Measurements from ENCODE around the gene DOC2B. TPM values are rescaled to one million over a fixed set of nuclear protein-coding genes. Genes with fewer than 3 reads are reported as not detected.

Gene DOC2B
- total RNA-seq, 2 experiments from 2014 or later = not detected

DNA sequence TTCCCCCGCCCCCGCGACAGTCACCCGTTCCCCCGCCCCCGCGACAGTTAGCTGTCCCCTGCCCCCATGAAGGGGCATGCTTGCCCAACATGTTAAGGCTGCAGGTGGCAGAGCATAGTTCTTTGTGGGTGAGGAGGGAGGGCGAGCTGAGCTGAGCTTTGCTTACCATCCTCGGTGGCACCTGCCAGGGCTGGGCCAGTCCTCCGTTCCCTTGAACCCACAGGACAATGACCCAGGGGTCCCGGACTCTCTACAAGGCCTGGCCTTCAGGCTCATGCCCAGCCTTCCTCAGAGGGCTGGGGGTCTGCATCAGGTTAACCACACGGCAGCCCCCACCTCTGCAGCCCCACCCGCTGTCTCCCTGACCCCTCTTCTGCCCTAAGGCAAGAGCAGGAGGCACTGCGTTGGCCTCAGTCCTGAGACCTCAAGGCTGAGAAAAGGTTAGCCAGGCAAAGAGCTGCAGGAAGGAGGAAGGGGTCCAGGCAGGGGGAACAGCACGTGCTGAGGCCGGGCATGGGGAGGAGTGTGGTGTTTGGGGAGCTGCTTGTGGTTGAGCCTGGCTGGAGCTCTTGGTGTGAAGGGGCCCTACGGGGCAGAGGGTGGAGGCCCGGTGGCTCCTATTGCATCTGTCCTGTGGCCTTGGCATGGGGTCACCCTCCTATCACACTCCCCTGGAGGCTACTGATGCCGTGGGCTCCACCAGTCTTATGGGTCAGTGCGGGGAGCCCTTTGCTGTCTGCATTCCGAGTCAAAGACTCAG, 11.4 kb upstream of the DOC2B start:
- no peaks in the 10 kb centered on the region for H3K9me3 Mint-ChIP-seq
- ATAC-seq (no peak), DNase-seq (no peak)
- H3K4me1 Mint-ChIP-seq (ENCODE audit: low read depth) = peaks cover 4% of the 10 kb centered on the region
- POLR2A ChIA-PET = interaction anchor here (0.8 kb wide), 1 partner anchor 20 kb away, joined by 3 read pairs; no protein-coding TSS in a partner anchor
- H3K36me3 Mint-ChIP-seq (ENCODE audit: low read depth) = no peaks in the 10 kb centered on the region
- H3K27me3 Mint-ChIP-seq = peaks cover 3% of the 10 kb centered on the region
- H3K27ac Mint-ChIP-seq = no peak overlapping the region
- intact Hi-C loops (cut with micrococcal nuclease) = no loop called here
- H3K4me3 Mint-ChIP-seq = no peak overlapping the region
- CTCF ChIA-PET = no interaction called here
- TF ChIP-seq, protein P1, sequence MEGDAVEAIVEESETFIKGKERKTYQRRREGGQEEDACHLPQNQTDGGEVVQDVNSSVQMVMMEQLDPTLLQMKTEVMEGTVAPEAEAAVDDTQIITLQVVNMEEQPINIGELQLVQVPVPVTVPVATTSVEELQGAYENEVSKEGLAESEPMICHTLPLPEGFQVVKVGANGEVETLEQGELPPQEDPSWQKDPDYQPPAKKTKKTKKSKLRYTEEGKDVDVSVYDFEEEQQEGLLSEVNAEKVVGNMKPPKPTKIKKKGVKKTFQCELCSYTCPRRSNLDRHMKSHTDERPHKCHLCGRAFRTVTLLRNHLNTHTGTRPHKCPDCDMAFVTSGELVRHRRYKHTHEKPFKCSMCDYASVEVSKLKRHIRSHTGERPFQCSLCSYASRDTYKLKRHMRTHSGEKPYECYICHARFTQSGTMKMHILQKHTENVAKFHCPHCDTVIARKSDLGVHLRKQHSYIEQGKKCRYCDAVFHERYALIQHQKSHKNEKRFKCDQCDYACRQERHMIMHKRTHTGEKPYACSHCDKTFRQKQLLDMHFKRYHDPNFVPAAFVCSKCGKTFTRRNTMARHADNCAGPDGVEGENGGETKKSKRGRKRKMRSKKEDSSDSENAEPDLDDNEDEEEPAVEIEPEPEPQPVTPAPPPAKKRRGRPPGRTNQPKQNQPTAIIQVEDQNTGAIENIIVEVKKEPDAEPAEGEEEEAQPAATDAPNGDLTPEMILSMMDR (IDR thresholded peaks at IDR 0.05) = no peak

GRCh38 chr17:189444-189843, 8.0 kb upstream of the DOC2B start:
- no peak for DNase-seq
- no peaks in the 10 kb centered on the region for H3K9me3 Mint-ChIP-seq
- no peak overlapping the region for H3K4me3 Mint-ChIP-seq
- ChIA-PET CTCF (no interaction called here), POLR2A (no interaction called here)
- no peak for ATAC-seq
- H3K27ac Mint-ChIP-seq = no peak overlapping the region
- peaks cover 6% of the 10 kb centered on the region for H3K27me3 Mint-ChIP-seq
- peaks cover 7% of the 10 kb centered on the region for H3K4me1 Mint-ChIP-seq (ENCODE audit: low read depth)
- intact Hi-C loops (cut with micrococcal nuclease) = no loop called here
- H3K36me3 Mint-ChIP-seq (ENCODE audit: low read depth) = no peaks in the 10 kb centered on the region
- TF ChIP-seq, protein P1 (IDR thresholded peaks at IDR 0.05) = no peak

- intact Hi-C loops (cut with micrococcal nuclease) = no loop called here
- no peaks in the 10 kb centered on the region for H3K9me3 Mint-ChIP-seq
- CTCF ChIA-PET = no interaction called here
- ATAC-seq = no peak
- TF ChIP-seq, protein P1 (IDR thresholded peaks at IDR 0.05) = no peak
- no peak overlapping the region for H3K27ac Mint-ChIP-seq
- peaks cover 19% of the 10 kb centered on the region for H3K27me3 Mint-ChIP-seq
- no peaks in the 10 kb centered on the region for H3K36me3 Mint-ChIP-seq (ENCODE audit: low read depth)
- DNase-seq = no peak
- H3K4me3 Mint-ChIP-seq = no peak overlapping the region
- peaks cover 7% of the 10 kb centered on the region for H3K4me1 Mint-ChIP-seq (ENCODE audit: low read depth)
- POLR2A ChIA-PET = no interaction called here
These were observed 5.7 kb upstream of the DOC2B start for GRCh38 chr17:187130-187529.

DNA sequence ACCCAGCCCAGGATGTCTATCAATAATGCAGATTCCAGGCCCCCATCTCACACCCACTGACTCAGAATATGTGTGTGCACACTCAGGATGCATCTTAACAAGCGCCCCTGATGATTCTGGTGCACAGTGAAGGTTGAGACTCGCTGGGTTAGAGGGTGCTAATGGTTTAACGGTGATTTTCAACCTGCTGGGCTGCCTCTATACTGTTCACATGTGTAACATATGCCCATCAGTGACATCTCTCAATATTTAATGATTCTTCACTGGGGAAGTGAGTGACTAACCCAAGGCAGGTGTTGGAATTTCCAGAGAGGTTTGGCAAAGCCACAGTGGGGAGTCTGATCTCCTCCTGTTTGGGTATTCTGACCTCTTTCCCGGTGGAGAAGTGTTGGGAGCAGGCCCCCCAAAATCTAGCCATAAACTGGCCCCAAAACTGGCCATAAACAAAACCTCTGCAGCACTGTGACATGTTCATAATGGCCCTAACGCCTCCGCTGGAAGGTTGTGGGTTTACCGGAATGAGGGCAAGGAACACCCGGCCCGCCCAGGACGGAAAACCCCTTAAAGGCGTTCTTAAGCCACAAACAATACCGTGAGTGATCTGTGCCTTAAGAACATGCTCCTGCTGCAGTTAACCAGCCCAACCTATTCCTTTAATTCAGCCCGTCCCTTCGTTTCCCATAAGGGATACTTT, 4.1 kb upstream of the DOC2B start:
- Mint-ChIP-seq H3K9me3 (no peaks in the 10 kb centered on the region), H3K36me3 (ENCODE audit: low read depth) (no peaks in the 10 kb centered on the region), H3K27me3 (peaks cover 23% of the 10 kb centered on the region), H3K4me1 (ENCODE audit: low read depth) (peaks cover 7% of the 10 kb centered on the region), H3K4me3 (no peak overlapping the region), H3K27ac (no peak overlapping the region)
- intact Hi-C loops (cut with micrococcal nuclease) = no loop called here
- ATAC-seq (no peak), DNase-seq (peak; percentile 34)
- ChIA-PET CTCF (no interaction called here), POLR2A (no interaction called here)
- TF ChIP-seq, protein P1 (IDR thresholded peaks at IDR 0.05) = no peak

DNA sequence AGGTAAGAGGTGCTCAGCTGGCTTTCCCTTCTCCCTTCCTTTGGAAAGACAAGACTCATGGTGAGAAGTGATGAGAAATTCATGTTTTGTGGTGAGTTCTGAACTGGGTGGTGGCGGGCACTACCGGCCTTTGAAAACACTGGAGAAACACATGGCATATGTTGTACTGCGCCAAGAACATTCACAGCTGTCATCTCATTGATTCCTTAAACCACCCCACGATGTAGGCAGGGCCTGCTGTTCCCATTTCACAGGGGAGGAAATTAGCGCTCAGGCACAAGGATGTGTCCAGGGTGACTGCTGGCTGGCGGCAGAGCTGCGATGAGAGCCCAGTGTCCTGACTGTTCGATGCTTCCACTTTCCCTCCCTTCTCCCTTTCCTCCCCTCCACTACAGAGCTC, 1.6 kb upstream of the DOC2B start:
- H3K4me1 Mint-ChIP-seq (ENCODE audit: low read depth) = peaks cover 3% of the 10 kb centered on the region
- TF ChIP-seq, protein P1 (IDR thresholded peaks at IDR 0.05) = no peak
- H3K36me3 Mint-ChIP-seq (ENCODE audit: low read depth) = no peaks in the 10 kb centered on the region
- H3K27me3 Mint-ChIP-seq = peaks cover 29% of the 10 kb centered on the region
- no peak overlapping the region for H3K4me3 Mint-ChIP-seq
- no peaks in the 10 kb centered on the region for H3K9me3 Mint-ChIP-seq
- ATAC-seq (no peak), DNase-seq (no peak)
- intact Hi-C loops (cut with micrococcal nuclease) = no loop called here
- CTCF ChIA-PET = no interaction called here
- POLR2A ChIA-PET = no interaction called here
- no peak overlapping the region for H3K27ac Mint-ChIP-seq
